D721Med (cell line): ENCODE results near the gene NLRC5.
"Not testable (repeated sequence)": the region's sequence is repeated elsewhere in the genome, so short reads cannot be mapped to it uniquely, and the experiment has no call there.

Experiments
- DNase-seq: peaks from one replicate; pipeline ENCODE4 v3.0.0; 2011; ENCODE audit warnings: low spot score; ENCODE audit not compliant: insufficient read length
- FAIRE-seq: peaks from 2 replicates; lab custom pipeline; 2011; peaks lifted over from hg19 to GRCh38; lab: Jason Lieb, UNC
- CTCF ChIP-seq: IDR thresholded peaks from 2 replicates; pipeline ENCODE4 v1.5.1; 2012; ENCODE audit warnings: mild to moderate bottlenecking, control low read depth; ENCODE audit not compliant: insufficient read depth; ENCODE audit errors: missing control alignments

The NLRC5 gene

GRCh38 chr16:57106767-57107166 is 117.4 kb downstream of the NLRC5 start:
- DNase-seq (no peak), FAIRE-seq (no peak)
- TF ChIP-seq CTCF = no peak

GRCh38 chr16:57107321-57107922 is 118.1 kb downstream of the NLRC5 start:
- TF ChIP-seq CTCF = no peak
- no peak for DNase-seq
- no peak for FAIRE-seq

DNA sequence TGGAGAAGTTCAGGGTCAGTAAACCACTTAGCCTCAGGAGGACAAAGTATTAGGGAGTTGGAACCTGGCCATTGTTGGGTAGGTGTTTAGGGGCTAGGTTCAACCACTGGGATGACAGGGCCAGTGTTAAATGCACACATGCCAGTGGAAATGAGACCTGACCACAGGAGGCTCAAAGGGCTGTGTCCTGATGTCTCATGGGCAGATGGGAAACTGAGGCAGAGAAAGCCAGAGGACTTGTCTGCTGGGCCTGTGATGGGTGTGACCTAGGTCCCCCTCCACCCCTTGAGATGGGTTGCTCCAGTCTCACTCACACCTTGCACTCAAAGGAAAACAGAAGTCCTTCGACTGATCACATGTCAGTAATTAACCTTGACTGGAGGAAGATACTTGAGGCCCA is 119.1 kb downstream of the NLRC5 start:
- no peak for TF ChIP-seq CTCF
- FAIRE-seq = no peak
- no peak for DNase-seq

DNA sequence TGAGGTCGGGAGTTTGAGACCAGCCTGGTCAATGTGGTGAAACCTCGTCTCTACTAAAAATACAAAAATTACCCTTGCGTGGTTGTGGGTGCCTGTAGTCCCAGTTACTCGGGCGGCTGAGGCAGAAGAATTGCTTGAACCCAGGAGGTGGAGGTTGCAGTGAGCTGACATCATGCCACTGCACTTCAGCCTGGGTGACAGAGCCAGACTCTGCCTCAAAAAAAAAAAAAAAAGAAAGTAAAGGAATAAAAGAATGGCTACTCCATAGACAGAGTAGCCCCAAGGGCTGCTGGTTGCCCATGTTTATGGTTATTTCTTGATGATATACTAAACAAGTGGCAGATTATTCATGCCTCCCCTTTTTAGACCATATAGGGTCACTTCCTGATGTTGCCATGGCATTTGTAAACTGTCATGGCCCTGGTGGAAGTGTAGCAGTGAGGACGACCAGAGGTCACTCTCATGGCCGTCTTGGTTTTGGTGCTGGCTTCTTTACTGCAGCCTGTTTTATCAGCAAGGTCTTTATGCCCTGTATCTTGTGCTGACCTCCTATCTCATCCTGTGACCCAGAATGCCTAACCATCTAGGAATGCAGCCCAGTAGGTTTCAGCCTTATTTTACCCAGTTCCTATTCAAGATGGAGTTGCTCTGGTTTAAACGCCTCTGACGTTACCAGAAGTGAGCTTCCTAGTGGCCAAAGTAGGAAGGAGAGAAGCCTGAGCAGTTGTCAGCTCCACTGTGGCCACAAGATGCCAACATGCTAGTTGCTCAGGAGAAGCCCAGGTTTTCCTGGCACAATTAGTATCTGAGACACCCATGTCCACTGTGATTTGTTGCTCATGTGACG is 120.1 kb downstream of the NLRC5 start:
- not testable (repeated sequence) for FAIRE-seq, DNase-seq

DNA sequence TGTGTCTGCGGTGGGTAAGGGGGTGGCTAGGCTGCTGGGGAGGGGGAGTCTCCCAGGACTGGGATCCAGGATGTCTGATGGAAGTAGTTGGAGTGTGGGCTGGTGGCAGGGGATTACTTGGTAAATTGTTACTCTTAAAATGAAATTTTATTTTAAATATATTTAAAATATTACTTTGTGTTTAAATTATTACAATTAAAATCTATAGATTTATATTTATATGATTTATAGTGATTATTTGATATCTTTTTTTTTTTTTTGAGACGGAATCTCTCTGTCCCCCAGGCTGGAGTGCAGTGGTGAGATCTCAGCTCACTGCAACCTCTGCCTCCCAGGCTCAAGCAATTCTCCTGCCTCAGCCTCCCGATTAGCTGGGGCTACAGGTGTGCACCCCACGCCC is 121.6 kb downstream of the NLRC5 start:
- no peak for FAIRE-seq
- no peak for TF ChIP-seq CTCF

DNA sequence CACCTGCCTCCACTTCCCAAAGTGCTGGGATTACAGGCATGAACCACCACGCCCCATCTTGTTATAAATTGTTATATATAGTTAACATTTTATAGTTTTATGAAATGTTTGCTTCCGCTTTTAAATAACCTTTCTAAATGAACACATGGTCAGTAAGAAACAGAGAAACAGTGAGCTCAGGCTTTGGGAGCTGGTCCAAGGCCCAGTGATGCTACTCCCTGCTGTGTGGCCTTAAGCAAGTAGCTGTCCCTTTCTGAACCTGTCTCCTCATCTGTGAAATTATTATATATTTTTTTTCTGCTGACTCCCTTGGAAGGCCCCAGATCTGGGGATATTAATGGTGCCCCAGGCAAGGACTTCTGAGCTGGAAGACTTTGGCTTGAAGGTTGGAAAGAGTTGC is 122.1 kb downstream of the NLRC5 start:
- no peak for TF ChIP-seq CTCF
- FAIRE-seq (no peak), DNase-seq (no peak)

More for the DNA sequence above, 121.6 kb downstream of the NLRC5 start:
- no peak for DNase-seq

DNA sequence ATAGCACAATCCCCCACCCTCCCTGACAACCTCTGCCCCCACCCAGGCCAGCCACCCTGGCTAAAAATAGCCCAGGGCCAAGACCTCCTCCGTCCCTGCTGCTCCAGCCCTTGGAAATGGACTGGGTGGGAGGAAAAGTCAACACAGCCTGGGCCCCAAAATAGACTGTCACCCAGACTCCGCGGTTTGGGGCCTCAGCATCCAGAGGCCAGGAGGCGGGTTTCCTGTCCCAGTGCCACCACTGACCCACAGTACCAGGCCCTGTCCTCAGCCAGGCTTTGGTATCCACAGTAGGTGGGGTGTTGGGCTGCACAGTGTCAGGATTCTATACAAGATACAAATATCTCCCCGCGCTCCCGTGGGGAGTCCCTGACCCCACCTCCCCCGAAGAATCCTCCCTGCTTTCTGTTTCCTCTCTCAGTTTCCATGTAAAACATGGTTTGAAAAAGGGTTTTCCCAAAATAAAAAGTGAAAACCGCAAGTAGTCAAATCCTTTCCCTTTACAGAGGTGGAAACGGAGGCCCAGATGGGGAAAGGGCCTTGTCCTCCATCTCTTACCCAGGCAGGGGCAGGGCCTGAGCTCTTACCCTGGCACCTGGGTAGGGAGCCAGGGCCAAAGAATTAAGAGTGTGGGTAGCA is 123.2 kb downstream of the NLRC5 start:
- DNase-seq (no peak), FAIRE-seq (no peak)
- TF ChIP-seq CTCF = no peak
